ENCODE data around the gene COA3. TPM values are rescaled to one million over a fixed set of nuclear protein-coding genes. Genes with fewer than 3 reads are reported as not detected.

The COA3 gene
- total and polyA plus RNA-seq, 2 experiments from 2014 or later, result 81.2 to 138 TPM

DNA sequence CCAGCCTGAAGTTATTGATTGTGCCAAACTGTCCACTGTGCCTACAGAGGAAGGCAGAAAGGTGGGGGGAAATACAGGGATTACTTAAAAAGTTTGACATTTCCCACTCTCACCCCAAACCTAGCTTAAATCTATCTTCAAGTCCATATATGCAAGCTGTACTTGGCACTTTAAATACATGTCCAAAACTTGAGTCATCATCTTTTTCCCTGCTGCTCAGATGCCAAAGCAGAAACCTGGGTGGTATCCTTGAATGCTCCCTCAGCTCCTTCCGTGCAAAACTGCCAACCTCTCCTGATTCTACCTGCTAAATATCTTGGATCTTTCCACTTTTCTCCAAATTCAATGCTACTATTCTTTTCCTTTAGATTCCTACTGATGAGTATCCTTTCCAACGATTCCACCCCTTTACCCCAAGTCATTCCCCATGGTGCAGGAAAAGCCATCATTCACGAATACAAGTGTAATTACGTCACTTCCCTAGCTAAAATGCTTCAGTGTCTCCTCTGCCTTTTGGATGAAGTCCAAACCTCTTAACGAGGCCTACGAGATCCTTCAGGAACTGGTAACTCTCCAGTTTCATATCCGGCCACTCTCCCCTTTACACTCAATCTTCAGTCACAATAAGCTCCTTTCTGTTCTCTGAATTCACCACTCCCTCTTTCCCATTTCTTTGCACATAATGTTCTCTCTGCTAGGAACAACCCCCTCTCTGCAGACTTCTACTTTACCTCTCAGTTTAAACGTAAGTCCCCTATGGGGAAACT is 16.3 kb upstream of the COA3 start:
- TF ChIP-seq POLR2AphosphoS5 (IDR thresholded peaks at IDR 0.05; ENCODE audit: low read depth) (no peak), JUNB (IDR thresholded peaks at IDR 0.05; ENCODE audit: unreplicated experiment) (no peak), ZNF462 (CRISPR knock-in tag; IDR thresholded peaks at IDR 0.05) (no peak), CREB1 (CRISPR knock-in tag; IDR thresholded peaks at IDR 0.05; ENCODE audit: low read depth) (no peak), EZH2 (IDR thresholded peaks at IDR 0.05; ENCODE audit: low read depth, unreplicated experiment) (no peak), ZNF114 (CRISPR knock-in tag; IDR thresholded peaks at IDR 0.05) (no peak), CTCF (conservative IDR thresholded peaks at IDR 0.05; ENCODE audit: low read depth in 2 of 2) (no peak), ZNF331 (CRISPR knock-in tag; IDR thresholded peaks at IDR 0.05; ENCODE audit: low read depth) (no peak), STAT1 (IDR thresholded peaks at IDR 0.05; ENCODE audit: unreplicated experiment) (no peak), NANOG (IDR thresholded peaks at IDR 0.05; ENCODE audit: borderline replicate concordance) (no peak), EZH2phosphoT487 (IDR thresholded peaks at IDR 0.05; ENCODE audit: unreplicated experiment) (no peak)
- TF ChIP-seq, protein P1, sequence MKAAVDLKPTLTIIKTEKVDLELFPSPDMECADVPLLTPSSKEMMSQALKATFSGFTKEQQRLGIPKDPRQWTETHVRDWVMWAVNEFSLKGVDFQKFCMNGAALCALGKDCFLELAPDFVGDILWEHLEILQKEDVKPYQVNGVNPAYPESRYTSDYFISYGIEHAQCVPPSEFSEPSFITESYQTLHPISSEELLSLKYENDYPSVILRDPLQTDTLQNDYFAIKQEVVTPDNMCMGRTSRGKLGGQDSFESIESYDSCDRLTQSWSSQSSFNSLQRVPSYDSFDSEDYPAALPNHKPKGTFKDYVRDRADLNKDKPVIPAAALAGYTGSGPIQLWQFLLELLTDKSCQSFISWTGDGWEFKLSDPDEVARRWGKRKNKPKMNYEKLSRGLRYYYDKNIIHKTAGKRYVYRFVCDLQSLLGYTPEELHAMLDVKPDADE (IDR thresholded peaks at IDR 0.05), result no peak
- TF ChIP-seq, protein P2, sequence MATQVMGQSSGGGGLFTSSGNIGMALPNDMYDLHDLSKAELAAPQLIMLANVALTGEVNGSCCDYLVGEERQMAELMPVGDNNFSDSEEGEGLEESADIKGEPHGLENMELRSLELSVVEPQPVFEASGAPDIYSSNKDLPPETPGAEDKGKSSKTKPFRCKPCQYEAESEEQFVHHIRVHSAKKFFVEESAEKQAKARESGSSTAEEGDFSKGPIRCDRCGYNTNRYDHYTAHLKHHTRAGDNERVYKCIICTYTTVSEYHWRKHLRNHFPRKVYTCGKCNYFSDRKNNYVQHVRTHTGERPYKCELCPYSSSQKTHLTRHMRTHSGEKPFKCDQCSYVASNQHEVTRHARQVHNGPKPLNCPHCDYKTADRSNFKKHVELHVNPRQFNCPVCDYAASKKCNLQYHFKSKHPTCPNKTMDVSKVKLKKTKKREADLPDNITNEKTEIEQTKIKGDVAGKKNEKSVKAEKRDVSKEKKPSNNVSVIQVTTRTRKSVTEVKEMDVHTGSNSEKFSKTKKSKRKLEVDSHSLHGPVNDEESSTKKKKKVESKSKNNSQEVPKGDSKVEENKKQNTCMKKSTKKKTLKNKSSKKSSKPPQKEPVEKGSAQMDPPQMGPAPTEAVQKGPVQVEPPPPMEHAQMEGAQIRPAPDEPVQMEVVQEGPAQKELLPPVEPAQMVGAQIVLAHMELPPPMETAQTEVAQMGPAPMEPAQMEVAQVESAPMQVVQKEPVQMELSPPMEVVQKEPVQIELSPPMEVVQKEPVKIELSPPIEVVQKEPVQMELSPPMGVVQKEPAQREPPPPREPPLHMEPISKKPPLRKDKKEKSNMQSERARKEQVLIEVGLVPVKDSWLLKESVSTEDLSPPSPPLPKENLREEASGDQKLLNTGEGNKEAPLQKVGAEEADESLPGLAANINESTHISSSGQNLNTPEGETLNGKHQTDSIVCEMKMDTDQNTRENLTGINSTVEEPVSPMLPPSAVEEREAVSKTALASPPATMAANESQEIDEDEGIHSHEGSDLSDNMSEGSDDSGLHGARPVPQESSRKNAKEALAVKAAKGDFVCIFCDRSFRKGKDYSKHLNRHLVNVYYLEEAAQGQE (IDR thresholded peaks at IDR 0.05; ENCODE audit: unreplicated experiment), result no peak
- Histone ChIP-seq H3F3A (replicated peaks; ENCODE audit: low read depth) (peaks cover 2% of the 10 kb centered on the region; the same call in 1 of the 2 replicates), H3K27me3 (ENCODE audit: insufficient read depth) (no peaks in the 10 kb centered on the region), H3K4me1 (ENCODE audit: insufficient read depth) (no peaks in the 10 kb centered on the region), H3K36me3 (ENCODE audit: insufficient read depth) (peaks cover 22% of the 10 kb centered on the region), H3K4me3 (no peak overlapping the region), H3K4me2 (no peak overlapping the region), H4K20me1 (replicated peaks; ENCODE audit: insufficient read depth) (peaks cover 15% of the 10 kb centered on the region), H2AFZ (no peak overlapping the region), H3K79me2 (replicated peaks; ENCODE audit: insufficient read depth) (no peaks in the 10 kb centered on the region; the same call in 1 of the 2 replicates), H3K9me2 (ENCODE audit: insufficient read depth) (no peaks in the 10 kb centered on the region), H3K27ac (ENCODE audit: low read depth) (no peak overlapping the region)
- Mint-ChIP-seq H3K27ac (no peak overlapping the region), H3K4me3 (no peak overlapping the region), H3K27me3 (ENCODE audit: insufficient read depth, low read depth, poor library complexity) (no peaks in the 10 kb centered on the region), H3K9me3 (no peaks in the 10 kb centered on the region), H3K36me3 (ENCODE audit: low read depth) (peaks cover 61% of the 10 kb centered on the region), H3K4me1 (no peaks in the 10 kb centered on the region)
- DNase-seq (ENCODE audit: low spot score) (no peak), ATAC-seq (no peak)

Measured in GM23338 (cell line).